SK-N-SH treated with all-trans-retinoic acid at 6 μM for 48 hours (cell line): ENCODE data around the gene EGR1.

Source experiments
- ATAC-seq: fragments of 200-7000 bp; cut with Tn5 transposase; 3 replicates; pipeline ENCODE4 v1.9.1; 2020; ENCODE audit warnings: mild to moderate bottlenecking, moderate library complexity
- ARNTL ChIP-seq: fragments of 450-650 bp; formaldehyde crosslinking; IDR thresholded peaks from 2 replicates; pipeline ENCODE4 v1.5.0; 2020; ENCODE audit warnings: low read depth, mild to moderate bottlenecking, moderate library complexity, borderline replicate concordance
- BACH2 ChIP-seq: fragments of 250-450 bp; sonication (Bioruptor Pico); IDR thresholded peaks from 2 replicates; pipeline ENCODE4 v1.9.0; 2021; ENCODE audit warnings: mild to moderate bottlenecking, borderline replicate concordance
- CREB5 ChIP-seq: fragments of 250-450 bp; sonication (Bioruptor Pico); IDR thresholded peaks from 2 replicates; pipeline ENCODE4 v1.5.1; 2020; ENCODE audit warnings: low read depth, mild to moderate bottlenecking, moderate library complexity
- CSDC2 ChIP-seq: fragments of 250-450 bp; sonication (Bioruptor Pico); IDR thresholded peaks from 2 replicates; pipeline ENCODE4 v1.5.0; 2020; ENCODE audit warnings: mild to moderate bottlenecking, moderate library complexity
- ESRRG ChIP-seq: fragments of 250-450 bp; sonication (Bioruptor Pico); IDR thresholded peaks from 2 replicates; pipeline ENCODE4 v1.6.1; 2021; ENCODE audit warnings: mild to moderate bottlenecking
- GLIS3 ChIP-seq: fragments of 250-450 bp; sonication (Bioruptor Pico); IDR thresholded peaks from 2 replicates; pipeline ENCODE4 v1.5.0; 2020; ENCODE audit warnings: mild to moderate bottlenecking, moderate library complexity
- ISL1 ChIP-seq: fragments of 250-450 bp; sonication (Bioruptor Pico); IDR thresholded peaks from 2 replicates; pipeline ENCODE4 v2.1.2; 2022; ENCODE audit warnings: mild to moderate bottlenecking, moderate library complexity
- OSR1 ChIP-seq: fragments of 250-450 bp; sonication (Bioruptor Pico); IDR thresholded peaks from 2 replicates; pipeline ENCODE4 v1.8.0; 2022; ENCODE audit warnings: moderate library complexity, mild to moderate bottlenecking, inconsistent platforms
- POU6F1 ChIP-seq: fragments of 250-450 bp; sonication (Bioruptor Pico); IDR thresholded peaks from 2 replicates; pipeline ENCODE4 v1.8.0; 2021; ENCODE audit warnings: low read depth, mild to moderate bottlenecking, moderate library complexity, borderline replicate concordance
- PPARA ChIP-seq: fragments of 250-450 bp; sonication (Bioruptor Pico); IDR thresholded peaks from 2 replicates; pipeline ENCODE4 v1.5.0; 2020; ENCODE audit warnings: mild to moderate bottlenecking, borderline replicate concordance
- RARB ChIP-seq: fragments of 250-450 bp; sonication (Bioruptor Pico); IDR thresholded peaks from 2 replicates; pipeline ENCODE4 v1.8.0; 2021; ENCODE audit warnings: mild to moderate bottlenecking, moderate library complexity
- SNAI2 ChIP-seq: fragments of 250-450 bp; sonication (Bioruptor Pico); IDR thresholded peaks from 2 replicates; pipeline ENCODE4 v1.5.0; 2020; ENCODE audit warnings: mild to moderate bottlenecking, moderate library complexity
- TCF4 ChIP-seq: fragments of 250-450 bp; sonication (Bioruptor Pico); IDR thresholded peaks from 2 replicates; pipeline ENCODE4 v1.8.0; 2021; ENCODE audit warnings: mild to moderate bottlenecking, moderate library complexity, borderline replicate concordance
- TOX ChIP-seq: fragments of 250-450 bp; sonication (Bioruptor Pico); IDR thresholded peaks from 2 replicates; pipeline ENCODE4 v1.8.0; 2021; ENCODE audit warnings: mild to moderate bottlenecking, moderate library complexity, borderline replicate concordance
- ZC3H10 ChIP-seq: fragments of 250-450 bp; sonication (Bioruptor Pico); IDR thresholded peaks from 2 replicates; pipeline ENCODE4 v1.5.1; 2021; ENCODE audit warnings: mild to moderate bottlenecking, moderate library complexity
- ZFP3 ChIP-seq: fragments of 250-450 bp; sonication (Bioruptor Pico); IDR thresholded peaks from 2 replicates; pipeline ENCODE4 v1.5.0; 2020; ENCODE audit warnings: mild to moderate bottlenecking, moderate library complexity
- ZNF565 ChIP-seq: fragments of 450-650 bp; formaldehyde crosslinking; conservative IDR thresholded peaks from 2 replicates; pipeline ENCODE4 v1.5.0; 2020; ENCODE audit warnings: low read depth, mild to moderate bottlenecking, moderate library complexity
- ZNF70 ChIP-seq: fragments of 450-650 bp; formaldehyde crosslinking; IDR thresholded peaks from 2 replicates; pipeline ENCODE4 v1.5.0; 2020; ENCODE audit warnings: mild to moderate bottlenecking, moderate library complexity
- ZNF8 ChIP-seq: fragments of 450-650 bp; formaldehyde crosslinking; IDR thresholded peaks from 2 replicates; pipeline ENCODE4 v1.5.0; 2020; ENCODE audit warnings: mild to moderate bottlenecking, moderate library complexity
- TF ChIP-seq, protein P1 (sequence below): fragments of 250-450 bp; sonication (Bioruptor Pico); IDR thresholded peaks from 2 replicates; pipeline ENCODE4 v1.8.0; 2020; ENCODE audit warnings: mild to moderate bottlenecking, moderate library complexity, borderline replicate concordance
- TF ChIP-seq, protein P2 (sequence below): fragments of 250-450 bp; sonication (Bioruptor Pico); IDR thresholded peaks from 2 replicates; pipeline ENCODE4 v1.5.0; 2020; ENCODE audit warnings: mild to moderate bottlenecking, moderate library complexity
- TF ChIP-seq, protein P3 (sequence below): fragments of 250-450 bp; sonication (Bioruptor Pico); IDR thresholded peaks from 2 replicates; pipeline ENCODE4 v1.5.1; 2021; ENCODE audit warnings: mild to moderate bottlenecking, moderate library complexity

Gene EGR1

GRCh38 chr5:138476918-138477317 lies 11.6 kb downstream of the EGR1 start:
- ATAC-seq: no peak
- no peak for TF ChIP-seq GLIS3 (CRISPR knock-in tag)
- no peak for TF ChIP-seq ARNTL (CRISPR knock-in tag)
- no peak for TF ChIP-seq ESRRG
- TF ChIP-seq BACH2 (CRISPR knock-in tag): no peak
- no peak for TF ChIP-seq OSR1 (CRISPR knock-in tag)
- TF ChIP-seq ZC3H10 (CRISPR knock-in tag): no peak
- TF ChIP-seq, protein P1, sequence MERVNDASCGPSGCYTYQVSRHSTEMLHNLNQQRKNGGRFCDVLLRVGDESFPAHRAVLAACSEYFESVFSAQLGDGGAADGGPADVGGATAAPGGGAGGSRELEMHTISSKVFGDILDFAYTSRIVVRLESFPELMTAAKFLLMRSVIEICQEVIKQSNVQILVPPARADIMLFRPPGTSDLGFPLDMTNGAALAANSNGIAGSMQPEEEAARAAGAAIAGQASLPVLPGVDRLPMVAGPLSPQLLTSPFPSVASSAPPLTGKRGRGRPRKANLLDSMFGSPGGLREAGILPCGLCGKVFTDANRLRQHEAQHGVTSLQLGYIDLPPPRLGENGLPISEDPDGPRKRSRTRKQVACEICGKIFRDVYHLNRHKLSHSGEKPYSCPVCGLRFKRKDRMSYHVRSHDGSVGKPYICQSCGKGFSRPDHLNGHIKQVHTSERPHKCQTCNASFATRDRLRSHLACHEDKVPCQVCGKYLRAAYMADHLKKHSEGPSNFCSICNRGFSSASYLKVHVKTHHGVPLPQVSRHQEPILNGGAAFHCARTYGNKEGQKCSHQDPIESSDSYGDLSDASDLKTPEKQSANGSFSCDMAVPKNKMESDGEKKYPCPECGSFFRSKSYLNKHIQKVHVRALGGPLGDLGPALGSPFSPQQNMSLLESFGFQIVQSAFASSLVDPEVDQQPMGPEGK (CRISPR knock-in tag): no peak
- no peak for TF ChIP-seq ZFP3 (CRISPR knock-in tag)
- TF ChIP-seq, protein P2, sequence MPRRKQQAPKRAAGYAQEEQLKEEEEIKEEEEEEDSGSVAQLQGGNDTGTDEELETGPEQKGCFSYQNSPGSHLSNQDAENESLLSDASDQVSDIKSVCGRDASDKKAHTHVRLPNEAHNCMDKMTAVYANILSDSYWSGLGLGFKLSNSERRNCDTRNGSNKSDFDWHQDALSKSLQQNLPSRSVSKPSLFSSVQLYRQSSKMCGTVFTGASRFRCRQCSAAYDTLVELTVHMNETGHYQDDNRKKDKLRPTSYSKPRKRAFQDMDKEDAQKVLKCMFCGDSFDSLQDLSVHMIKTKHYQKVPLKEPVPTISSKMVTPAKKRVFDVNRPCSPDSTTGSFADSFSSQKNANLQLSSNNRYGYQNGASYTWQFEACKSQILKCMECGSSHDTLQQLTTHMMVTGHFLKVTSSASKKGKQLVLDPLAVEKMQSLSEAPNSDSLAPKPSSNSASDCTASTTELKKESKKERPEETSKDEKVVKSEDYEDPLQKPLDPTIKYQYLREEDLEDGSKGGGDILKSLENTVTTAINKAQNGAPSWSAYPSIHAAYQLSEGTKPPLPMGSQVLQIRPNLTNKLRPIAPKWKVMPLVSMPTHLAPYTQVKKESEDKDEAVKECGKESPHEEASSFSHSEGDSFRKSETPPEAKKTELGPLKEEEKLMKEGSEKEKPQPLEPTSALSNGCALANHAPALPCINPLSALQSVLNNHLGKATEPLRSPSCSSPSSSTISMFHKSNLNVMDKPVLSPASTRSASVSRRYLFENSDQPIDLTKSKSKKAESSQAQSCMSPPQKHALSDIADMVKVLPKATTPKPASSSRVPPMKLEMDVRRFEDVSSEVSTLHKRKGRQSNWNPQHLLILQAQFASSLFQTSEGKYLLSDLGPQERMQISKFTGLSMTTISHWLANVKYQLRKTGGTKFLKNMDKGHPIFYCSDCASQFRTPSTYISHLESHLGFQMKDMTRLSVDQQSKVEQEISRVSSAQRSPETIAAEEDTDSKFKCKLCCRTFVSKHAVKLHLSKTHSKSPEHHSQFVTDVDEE (CRISPR knock-in tag): no peak
- TF ChIP-seq CSDC2 (CRISPR knock-in tag): no peak
- no peak for TF ChIP-seq TOX (CRISPR knock-in tag)
- no peak for TF ChIP-seq TCF4 (CRISPR knock-in tag)
- TF ChIP-seq ZNF8 (CRISPR knock-in tag): no peak
- no peak for TF ChIP-seq POU6F1
- TF ChIP-seq ZNF565: no peak
- no peak for TF ChIP-seq PPARA
- no peak for TF ChIP-seq ZNF70 (CRISPR knock-in tag)
- TF ChIP-seq, protein P3, sequence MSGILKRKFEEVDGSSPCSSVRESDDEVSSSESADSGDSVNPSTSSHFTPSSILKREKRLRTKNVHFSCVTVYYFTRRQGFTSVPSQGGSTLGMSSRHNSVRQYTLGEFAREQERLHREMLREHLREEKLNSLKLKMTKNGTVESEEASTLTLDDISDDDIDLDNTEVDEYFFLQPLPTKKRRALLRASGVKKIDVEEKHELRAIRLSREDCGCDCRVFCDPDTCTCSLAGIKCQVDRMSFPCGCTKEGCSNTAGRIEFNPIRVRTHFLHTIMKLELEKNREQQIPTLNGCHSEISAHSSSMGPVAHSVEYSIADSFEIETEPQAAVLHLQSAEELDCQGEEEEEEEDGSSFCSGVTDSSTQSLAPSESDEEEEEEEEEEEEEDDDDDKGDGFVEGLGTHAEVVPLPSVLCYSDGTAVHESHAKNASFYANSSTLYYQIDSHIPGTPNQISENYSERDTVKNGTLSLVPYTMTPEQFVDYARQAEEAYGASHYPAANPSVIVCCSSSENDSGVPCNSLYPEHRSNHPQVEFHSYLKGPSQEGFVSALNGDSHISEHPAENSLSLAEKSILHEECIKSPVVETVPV (CRISPR knock-in tag): no peak
- no peak for TF ChIP-seq SNAI2
- no peak for TF ChIP-seq RARB (CRISPR knock-in tag)

DNA sequence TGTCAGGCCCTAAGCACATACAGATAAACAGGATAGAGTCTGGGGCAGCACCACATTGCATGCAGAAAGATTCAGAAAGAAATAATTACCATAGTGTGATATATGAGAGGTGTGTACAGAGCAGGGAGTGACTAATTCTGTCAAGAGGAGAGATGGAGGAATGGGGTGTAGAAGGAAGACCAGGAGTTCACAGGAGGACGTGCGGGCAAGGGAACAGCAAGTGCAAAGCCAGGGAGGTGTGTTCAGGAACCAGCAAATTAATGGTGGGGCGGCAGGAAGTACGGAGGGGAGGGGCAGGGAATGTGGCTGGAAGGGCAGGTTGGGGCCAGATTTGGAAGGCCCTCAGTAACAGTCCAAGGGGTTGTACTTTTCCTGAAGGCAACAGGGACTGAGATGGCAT lies 17.4 kb downstream of the EGR1 start:
- TF ChIP-seq SNAI2 (no peak), OSR1 (CRISPR knock-in tag) (no peak), POU6F1 (no peak), PPARA (no peak), ZFP3 (CRISPR knock-in tag) (no peak), ISL1 (CRISPR knock-in tag) (no peak), GLIS3 (CRISPR knock-in tag) (no peak), BACH2 (CRISPR knock-in tag) (no peak), ARNTL (CRISPR knock-in tag) (no peak), CREB5 (CRISPR knock-in tag) (no peak), TOX (CRISPR knock-in tag) (no peak)
- TF ChIP-seq, protein P3 (CRISPR knock-in tag): no peak
- ATAC-seq: peak; percentile 22
